HCT116 (cell line): ENCODE data around the gene FAM118B.

ENCODE experiments used
- CBX3 ChIP-seq: IDR thresholded peaks from 2 replicates; pipeline ENCODE4 v1.6.1; 2012; ENCODE audit warnings: low read depth
- CEBPB ChIP-seq: IDR thresholded peaks from 2 replicates; pipeline ENCODE4 v1.6.1; 2012; ENCODE audit warnings: low read depth
- EGR1 ChIP-seq: IDR thresholded peaks from 2 replicates; pipeline ENCODE4 v1.6.1; 2012; ENCODE audit warnings: low read depth
- EZH2 ChIP-seq: fragments of 200-600 bp; sonication (generic); IDR thresholded peaks from 2 replicates; pipeline ENCODE4 v1.6.1; 2017; ENCODE audit warnings: antibody characterized with exemption, mixed run types
- EZH2phosphoT487 ChIP-seq: fragments of 200-600 bp; IDR thresholded peaks from 2 replicates; pipeline ENCODE4 v1.6.1; 2018; ENCODE audit warnings: antibody characterized with exemption, borderline replicate concordance
- JUND ChIP-seq: IDR thresholded peaks from 2 replicates; pipeline ENCODE4 v1.6.1; 2012
- POLR2A ChIP-seq: IDR thresholded peaks from 2 replicates; pipeline ENCODE4 v1.7.0; 2011; ENCODE audit warnings: borderline replicate concordance; ENCODE audit not compliant: insufficient read depth, insufficient read length; ENCODE audit errors: extremely low read depth
- POLR2AphosphoS5 ChIP-seq: IDR thresholded peaks from 2 replicates; pipeline ENCODE4 v1.6.1; 2011; ENCODE audit warnings: mild to moderate bottlenecking, low read depth, low read length, moderate library complexity
- RAD21 ChIP-seq: IDR thresholded peaks from 2 replicates; pipeline ENCODE4 v1.6.1; 2012; ENCODE audit warnings: low read depth, mild to moderate bottlenecking
- REST ChIP-seq: IDR thresholded peaks from 2 replicates; pipeline ENCODE4 v1.6.1; 2012; ENCODE audit warnings: low read depth
- TF ChIP-seq, protein P1 (sequence below): IDR thresholded peaks from 2 replicates; pipeline ENCODE4 v1.6.1; 2011; ENCODE audit warnings: mild to moderate bottlenecking, low read length, moderate library complexity; ENCODE audit not compliant: insufficient replicate concordance; ENCODE audit errors: extremely low read depth
- TF ChIP-seq, protein P2 (sequence below), 3 experiments: fragments of 200-600 bp in 1 of 3; sonication (generic) in 1 of 3; IDR thresholded peaks in 2 of 3; conservative IDR thresholded peaks in 1 of 3; 2 replicates each; pipeline ENCODE4 v1.5.1; 2012 to 2017; ENCODE audit warnings: low read depth in 2 of 3, low read length in 2 of 3, antibody characterized with exemption in 1 of 3, borderline replicate concordance in 1 of 3, control low read depth in 1 of 3, mild to moderate bottlenecking in 1 of 3, mixed read lengths in 1 of 3, mixed run types in 1 of 3, moderate library complexity in 1 of 3; ENCODE audit not compliant: insufficient read depth in 1 of 3

- TF ChIP-seq, protein P1, sequence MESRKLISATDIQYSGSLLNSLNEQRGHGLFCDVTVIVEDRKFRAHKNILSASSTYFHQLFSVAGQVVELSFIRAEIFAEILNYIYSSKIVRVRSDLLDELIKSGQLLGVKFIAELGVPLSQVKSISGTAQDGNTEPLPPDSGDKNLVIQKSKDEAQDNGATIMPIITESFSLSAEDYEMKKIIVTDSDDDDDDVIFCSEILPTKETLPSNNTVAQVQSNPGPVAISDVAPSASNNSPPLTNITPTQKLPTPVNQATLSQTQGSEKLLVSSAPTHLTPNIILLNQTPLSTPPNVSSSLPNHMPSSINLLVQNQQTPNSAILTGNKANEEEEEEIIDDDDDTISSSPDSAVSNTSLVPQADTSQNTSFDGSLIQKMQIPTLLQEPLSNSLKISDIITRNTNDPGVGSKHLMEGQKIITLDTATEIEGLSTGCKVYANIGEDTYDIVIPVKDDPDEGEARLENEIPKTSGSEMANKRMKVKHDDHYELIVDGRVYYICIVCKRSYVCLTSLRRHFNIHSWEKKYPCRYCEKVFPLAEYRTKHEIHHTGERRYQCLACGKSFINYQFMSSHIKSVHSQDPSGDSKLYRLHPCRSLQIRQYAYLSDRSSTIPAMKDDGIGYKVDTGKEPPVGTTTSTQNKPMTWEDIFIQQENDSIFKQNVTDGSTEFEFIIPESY: no peak
- TF ChIP-seq, protein P2, sequence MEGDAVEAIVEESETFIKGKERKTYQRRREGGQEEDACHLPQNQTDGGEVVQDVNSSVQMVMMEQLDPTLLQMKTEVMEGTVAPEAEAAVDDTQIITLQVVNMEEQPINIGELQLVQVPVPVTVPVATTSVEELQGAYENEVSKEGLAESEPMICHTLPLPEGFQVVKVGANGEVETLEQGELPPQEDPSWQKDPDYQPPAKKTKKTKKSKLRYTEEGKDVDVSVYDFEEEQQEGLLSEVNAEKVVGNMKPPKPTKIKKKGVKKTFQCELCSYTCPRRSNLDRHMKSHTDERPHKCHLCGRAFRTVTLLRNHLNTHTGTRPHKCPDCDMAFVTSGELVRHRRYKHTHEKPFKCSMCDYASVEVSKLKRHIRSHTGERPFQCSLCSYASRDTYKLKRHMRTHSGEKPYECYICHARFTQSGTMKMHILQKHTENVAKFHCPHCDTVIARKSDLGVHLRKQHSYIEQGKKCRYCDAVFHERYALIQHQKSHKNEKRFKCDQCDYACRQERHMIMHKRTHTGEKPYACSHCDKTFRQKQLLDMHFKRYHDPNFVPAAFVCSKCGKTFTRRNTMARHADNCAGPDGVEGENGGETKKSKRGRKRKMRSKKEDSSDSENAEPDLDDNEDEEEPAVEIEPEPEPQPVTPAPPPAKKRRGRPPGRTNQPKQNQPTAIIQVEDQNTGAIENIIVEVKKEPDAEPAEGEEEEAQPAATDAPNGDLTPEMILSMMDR (IDR thresholded peaks at IDR 0.05 in 2 of 3, conservative IDR thresholded peaks at IDR 0.05 in 1 of 3; ENCODE audit: borderline replicate concordance in 1 of 3, insufficient read depth in 1 of 3, low read depth in 2 of 3, low read length in 2 of 3): no peak
- TF ChIP-seq POLR2A (no peak), EZH2phosphoT487 (no peak), POLR2AphosphoS5 (no peak), CBX3 (no peak), CEBPB (no peak), JUND (no peak), EGR1 (no peak), RAD21 (no peak), REST (no peak), EZH2 (no peak)
Measured at GRCh38 chr11:126279191-126279590, 67.6 kb downstream of the FAM118B start.
